H9 (cell line): ENCODE results near the gene INSYN2B. TPM values are rescaled to one million over a fixed set of nuclear protein-coding genes. Genes with fewer than 3 reads are reported as not detected.

ENCODE experiments used
- DNase-seq: peaks from one replicate; pipeline ENCODE4 v3.0.0-alpha.2; 2017
- H2AFZ ChIP-seq: one replicate; pipeline ENCODE4 v1.6.1; 2013; ENCODE audit warnings: mild to moderate bottlenecking, low read length, control low read depth, moderate library complexity
- H2AK5ac ChIP-seq: 2 replicates; pipeline ENCODE4 v1.6.1; 2013; ENCODE audit warnings: low read length, control low read depth, mixed read lengths; ENCODE audit not compliant: insufficient read length
- H2BK120ac ChIP-seq: one replicate; pipeline ENCODE4 v1.6.1; 2013; ENCODE audit warnings: low read depth, mild to moderate bottlenecking, low read length, control low read depth, inconsistent platforms; ENCODE audit not compliant: poor library complexity, severe bottlenecking
- H2BK12ac ChIP-seq: 2 replicates; pipeline ENCODE4 v1.6.1; 2013; ENCODE audit warnings: low read length, control low read depth, mixed read lengths, low read depth; ENCODE audit not compliant: insufficient read length
- H2BK15ac ChIP-seq: 2 replicates; pipeline ENCODE4 v1.6.1; 2013; ENCODE audit warnings: low read depth, low read length, control low read depth
- H2BK20ac ChIP-seq: one replicate; pipeline ENCODE4 v1.6.1; 2013; ENCODE audit warnings: low read depth, mild to moderate bottlenecking, low read length, control low read depth, inconsistent platforms; ENCODE audit not compliant: poor library complexity, severe bottlenecking
- H2BK5ac ChIP-seq: 2 replicates; pipeline ENCODE4 v1.6.1; 2013; ENCODE audit warnings: low read length, control low read depth, mixed read lengths; ENCODE audit not compliant: insufficient read length
- H3K14ac ChIP-seq: 2 replicates; pipeline ENCODE4 v1.6.1; 2013; ENCODE audit warnings: low read length, control low read depth; ENCODE audit not compliant: insufficient read depth
- H3K18ac ChIP-seq: 2 replicates; pipeline ENCODE4 v1.6.1; 2013; ENCODE audit warnings: low read depth, mild to moderate bottlenecking, mixed read lengths, low read length, control low read depth; ENCODE audit not compliant: insufficient read length
- H3K23ac ChIP-seq: 2 replicates; pipeline ENCODE4 v1.6.1; 2013; ENCODE audit warnings: low read length, control low read depth, mixed read lengths, low read depth; ENCODE audit not compliant: insufficient read length
- H3K23me2 ChIP-seq: 2 replicates; pipeline ENCODE4 v1.6.1; 2013; ENCODE audit warnings: low read depth, mild to moderate bottlenecking, mixed read lengths, low read length, control low read depth; ENCODE audit not compliant: insufficient read length, poor library complexity, severe bottlenecking
- H3K27ac ChIP-seq: 2 replicates; pipeline ENCODE4 v1.5.1; 2013; ENCODE audit warnings: low read length, control low read depth, mixed read lengths, low read depth; ENCODE audit not compliant: insufficient read length
- H3K27me3 ChIP-seq: 2 replicates; pipeline ENCODE4 v1.6.1; 2013; ENCODE audit warnings: low read length, control low read depth, inconsistent platforms; ENCODE audit not compliant: insufficient read depth
- H3K4ac ChIP-seq: 2 replicates; pipeline ENCODE4 v1.6.1; 2013; ENCODE audit warnings: low read depth, mild to moderate bottlenecking, control low read depth, inconsistent platforms, low read length, moderate library complexity
- H3K4me1 ChIP-seq: 2 replicates; pipeline ENCODE4 v1.6.1; 2013; ENCODE audit warnings: low read length, control low read depth, inconsistent platforms; ENCODE audit not compliant: insufficient read depth
- H3K4me2 ChIP-seq: 2 replicates; pipeline ENCODE4 v1.6.1; 2013; ENCODE audit warnings: low read length, control low read depth, mixed read lengths; ENCODE audit not compliant: insufficient read length, insufficient read depth
- H3K56ac ChIP-seq: 2 replicates; pipeline ENCODE4 v1.6.1; 2013; ENCODE audit warnings: low read depth, mild to moderate bottlenecking, mixed read lengths, low read length, control low read depth; ENCODE audit not compliant: insufficient read length
- H3K79me1 ChIP-seq: 2 replicates; pipeline ENCODE4 v1.6.1; 2013; ENCODE audit warnings: low read depth, mild to moderate bottlenecking, moderate library complexity, low read length, control low read depth, inconsistent platforms; ENCODE audit not compliant: insufficient read depth, poor library complexity, severe bottlenecking
- H3K79me2 ChIP-seq: 2 replicates; pipeline ENCODE4 v1.6.1; 2013; ENCODE audit warnings: low read length, control low read depth, inconsistent platforms; ENCODE audit not compliant: insufficient read depth
- H3K9ac ChIP-seq: 2 replicates; pipeline ENCODE4 v1.6.1; 2013; ENCODE audit warnings: low read length, control low read depth, mixed read lengths; ENCODE audit not compliant: insufficient read length; ENCODE audit errors: extremely low read depth
- H3K9me3 ChIP-seq: one replicate; pipeline ENCODE4 v1.6.1; 2013; ENCODE audit warnings: low read depth, low read length, inconsistent platforms; ENCODE audit not compliant: control insufficient read depth
- H3T11ph ChIP-seq: one replicate; pipeline ENCODE4 v1.6.1; 2013; ENCODE audit warnings: mild to moderate bottlenecking, low read length, control low read depth, inconsistent platforms
- H4K20me1 ChIP-seq: one replicate; pipeline ENCODE4 v1.6.1; 2013; ENCODE audit not compliant: control insufficient read depth, insufficient read length, insufficient read depth
- H4K5ac ChIP-seq: 2 replicates; pipeline ENCODE4 v1.6.1; 2013; ENCODE audit warnings: low read depth, mild to moderate bottlenecking, mixed read lengths, low read length, control low read depth; ENCODE audit not compliant: insufficient read length
- H4K8ac ChIP-seq: replicated peaks from 2 replicates; pipeline ENCODE4 v1.6.1; 2013; ENCODE audit warnings: low read length, control low read depth, mixed read lengths, low read depth; ENCODE audit not compliant: insufficient read length
- H4K91ac ChIP-seq: 2 replicates; pipeline ENCODE4 v1.6.1; 2013; ENCODE audit warnings: low read depth, mild to moderate bottlenecking, moderate library complexity, mixed read lengths, low read length, control low read depth; ENCODE audit not compliant: insufficient read length
- H3K27ac Mint-ChIP-seq, 3 experiments: 2 replicates in 2 of 3; 3 replicates in 1 of 3; pipeline ENCODE4 v1.8.0; 2020 to 2021; ENCODE audit warnings: mixed read lengths in 3 of 3, mild to moderate bottlenecking in 1 of 3, moderate library complexity in 1 of 3
- H3K27me3 Mint-ChIP-seq: 2 replicates; pipeline ENCODE4 v1.8.0; 2021; ENCODE audit warnings: low read depth, mild to moderate bottlenecking, moderate library complexity, mixed read lengths
- H3K36me3 Mint-ChIP-seq, 3 experiments: 2 replicates in 2 of 3; 3 replicates in 1 of 3; pipeline ENCODE4 v1.8.0; 2020 to 2021; ENCODE audit warnings: low read depth in 3 of 3, mixed read lengths in 3 of 3; ENCODE audit not compliant: insufficient read depth in 1 of 3
- H3K4me1 Mint-ChIP-seq, 2 experiments: 2 replicates each; pipeline ENCODE4 v1.8.0; 2020; ENCODE audit warnings: mixed read lengths in 2 of 2
- H3K4me3 Mint-ChIP-seq, 2 experiments: 2 replicates in 1 of 2; 3 replicates in 1 of 2; pipeline ENCODE4 v1.8.0; 2020 to 2021; ENCODE audit warnings: mild to moderate bottlenecking in 2 of 2, mixed read lengths in 2 of 2, moderate library complexity in 1 of 2
- H3K9me3 Mint-ChIP-seq, 2 experiments: 2 replicates in 1 of 2; 3 replicates in 1 of 2; pipeline ENCODE4 v1.8.0; 2020; ENCODE audit warnings: mild to moderate bottlenecking in 2 of 2, mixed read lengths in 2 of 2, moderate library complexity in 1 of 2
- CTCF ChIP-seq: fragments of 200-600 bp; sonication (generic); conservative IDR thresholded peaks from 3 replicates; pipeline ENCODE4 v1.8.0; 2021; ENCODE audit warnings: antibody characterized with exemption, mild to moderate bottlenecking
- WGBS: extraction: QIAGEN DNeasy Blood & Tissue Kit; methylation state at CpG from one replicate; pipeline ENCODE4 v1.1.7; 2013; ENCODE audit warnings: missing lambda C conversion rate, low lambda C conversion rate, mixed read lengths; ENCODE audit not compliant: insufficient read length; ENCODE audit errors: extremely low coverage; 5-methylcytosine and 5-hydroxymethylcytosine counted together
- total RNA-seq: library from RNA; stranded (reverse); gene quantifications from 2 replicates; pipeline ENCODE4 v1.2.1, GENCODE V29; 2021

INSYN2B gene
- total RNA-seq, 1 experiment from 2014 or later, result not detected

GRCh38 chr5:169817031-169817430, 163.3 kb downstream of the INSYN2B start:
- H3K23me2 ChIP-seq, result no peaks in the 10 kb centered on the region
- H3K27ac ChIP-seq, result no peak overlapping the region
- Mint-ChIP-seq H3K9me3 (peaks cover 5 to 10% of the 10 kb centered on the region in 2 experiments), H3K36me3 (peaks cover 2 to 13% (median 3%) of the 10 kb centered on the region in 3 experiments; a peak in 6 of 7 replicates), H3K27ac (no peak overlapping the region), H3K4me1 (peaks cover 7 to 14% of the 10 kb centered on the region in 2 experiments), H3K4me3 (no peak overlapping the region), H3K27me3 (peaks cover 8% of the 10 kb centered on the region; the same call in 1 of the 2 replicates)
- H3K23ac ChIP-seq, result no peak overlapping the region
- no peak overlapping the region for H2BK15ac ChIP-seq
- H4K5ac ChIP-seq, result no peak overlapping the region
- H3K4me2 ChIP-seq, result no peak overlapping the region
- no peaks in the 10 kb centered on the region for H3K9me3 ChIP-seq
- no peak overlapping the region for H4K8ac ChIP-seq
- no peak overlapping the region for H3T11ph ChIP-seq
- H4K20me1 ChIP-seq, result no peaks in the 10 kb centered on the region
- H2AK5ac ChIP-seq, result no peak overlapping the region
- H2BK5ac ChIP-seq, result no peak overlapping the region
- no peak overlapping the region for H3K18ac ChIP-seq
- no peak overlapping the region for H3K14ac ChIP-seq
- no peak for TF ChIP-seq CTCF
- no peak overlapping the region for H3K56ac ChIP-seq
- H4K91ac ChIP-seq, result no peak overlapping the region
- H3K79me1 ChIP-seq, result no peaks in the 10 kb centered on the region
- H2BK12ac ChIP-seq, result no peak overlapping the region
- H3K4me1 ChIP-seq, result peaks cover 3% of the 10 kb centered on the region; the same call in 1 of the 2 replicates
- no peak overlapping the region for H2BK120ac ChIP-seq
- WGBS, result no CpG with 5 or more reads among the region's 2 CpGs
- H2AFZ ChIP-seq, result no peak overlapping the region
- H2BK20ac ChIP-seq, result no peak overlapping the region
- no peak overlapping the region for H3K4ac ChIP-seq
- no peak for DNase-seq
- H3K79me2 ChIP-seq, result no peaks in the 10 kb centered on the region
- no peak overlapping the region for H3K9ac ChIP-seq
- H3K27me3 ChIP-seq, result no peaks in the 10 kb centered on the region
